A549 (cell line): ENCODE measurements around the gene ESRRG. TPM values are rescaled to one million over a fixed set of nuclear protein-coding genes. Genes with fewer than 3 reads are reported as not detected.

Experiments used
- ATAC-seq, 2 experiments: fragments of 200-7000 bp in 1 of 2; fragments of >200 bp in 1 of 2; cut with Nextera tagmentation in 1 of 2; cut with Tn5 transposase in 1 of 2; 3 replicates each; pipeline versions ENCODE4 v1.8.0 to v1.9.1; 2018 to 2020; ENCODE audit warnings: mild to moderate bottlenecking in 1 of 2, moderate library complexity in 1 of 2
- CTCF ChIA-PET: fragments of 300-600 bp; sonication (Branson Sonifier 250); formaldehyde crosslinking; extraction: SDS; loops from one replicate; lab custom pipeline; 2021; ENCODE audit warnings: antibody characterized with exemption, inconsistent platforms; lab: Yijun Ruan, JAX
- POLR2A ChIA-PET: fragments of 350-600 bp; formaldehyde crosslinking; extraction: SDS; loops from one replicate; lab custom pipeline; 2021; ENCODE audit warnings: antibody characterized with exemption, inconsistent platforms; lab: Yijun Ruan, JAX
- DNase-seq, 2 experiments: peaks; one replicate each; pipeline versions ENCODE4 v3.0.0 to v3.0.0-alpha.2; 2011 to 2016; ENCODE audit warnings: low read depth in 1 of 2, low spot score in 1 of 2
- FAIRE-seq: peaks from 2 replicates; lab custom pipeline; 2011; peaks lifted over from hg19 to GRCh38; lab: Jason Lieb, UNC
- H3K27ac ChIP-seq, 2 experiments: fragments of >200 bp; sonication (Bioruptor Twin); formaldehyde crosslinking; 3 replicates each; pipeline ENCODE4 v1.5.1; 2016 to 2017
- H3K4me1 ChIP-seq: fragments of >200 bp; sonication (Bioruptor Twin); formaldehyde crosslinking; 3 replicates; pipeline ENCODE4 v1.6.1; 2016
- H3K4me2 ChIP-seq: fragments of >200 bp; sonication (Bioruptor Twin); formaldehyde crosslinking; 3 replicates; pipeline ENCODE4 v1.6.1; 2016
- H3K4me3 ChIP-seq: fragments of >200 bp; sonication (Bioruptor Twin); formaldehyde crosslinking; 3 replicates; pipeline ENCODE4 v1.5.1; 2016
- H3K9me3 ChIP-seq: fragments of >200 bp; sonication (Bioruptor Twin); formaldehyde crosslinking; 3 replicates; pipeline ENCODE4 v1.6.1; 2016
- BHLHE40 ChIP-seq: IDR thresholded peaks from 2 replicates; pipeline ENCODE4 v1.6.1; 2012; ENCODE audit warnings: low read depth, low read length, inconsistent platforms
- CBX8 ChIP-seq: fragments of 200-600 bp; sonication (generic); IDR thresholded peaks from 2 replicates; pipeline ENCODE4 v1.6.1; 2016
- CEBPB ChIP-seq, 2 experiments: fragments of >200 bp in 1 of 2; sonication (Bioruptor Twin) in 1 of 2; formaldehyde crosslinking in 1 of 2; IDR thresholded peaks; 2 replicates each; pipeline ENCODE4 v1.6.1; 2012 to 2016
- CHD2 ChIP-seq: fragments of 150-350 bp; IDR thresholded peaks from 2 replicates; pipeline ENCODE4 v1.6.1; 2014; ENCODE audit warnings: low read length; ENCODE audit not compliant: partially characterized antibody
- ESRRA ChIP-seq: fragments of 150-350 bp; IDR thresholded peaks from 2 replicates; pipeline ENCODE4 v1.6.1; 2014; ENCODE audit warnings: mild to moderate bottlenecking, low read length, borderline replicate concordance
- HDAC2 ChIP-seq: fragments of 200-600 bp; sonication (generic); IDR thresholded peaks from 2 replicates; pipeline ENCODE4 v1.6.1; 2016
- HOXA7 ChIP-seq: fragments of 250-450 bp; sonication (Bioruptor Pico); IDR thresholded peaks from 2 replicates; pipeline ENCODE4 v1.5.0; 2020; ENCODE audit warnings: mild to moderate bottlenecking, moderate library complexity
- HOXB13 ChIP-seq: fragments of 250-450 bp; sonication (Bioruptor Pico); IDR thresholded peaks from 2 replicates; pipeline ENCODE4 v1.5.0; 2020; ENCODE audit warnings: low read depth, mild to moderate bottlenecking, moderate library complexity
- HOXB5 ChIP-seq: fragments of 250-450 bp; sonication (Bioruptor Pico); IDR thresholded peaks from 2 replicates; pipeline ENCODE4 v1.5.0; 2020; ENCODE audit warnings: mild to moderate bottlenecking, moderate library complexity
- JUNB ChIP-seq: fragments of >200 bp; sonication (Bioruptor Twin); formaldehyde crosslinking; IDR thresholded peaks from 2 replicates; pipeline ENCODE4 v1.6.1; 2016
- KDM1A ChIP-seq: fragments of 200-600 bp; sonication (generic); IDR thresholded peaks from 2 replicates; pipeline ENCODE4 v1.6.1; 2016; ENCODE audit warnings: low read depth, mild to moderate bottlenecking
- KDM5A ChIP-seq: fragments of 200-600 bp; sonication (generic); IDR thresholded peaks from 2 replicates; pipeline ENCODE4 v1.6.1; 2016; ENCODE audit warnings: antibody characterized with exemption, mild to moderate bottlenecking
- MAFK ChIP-seq: fragments of 450-650 bp; IDR thresholded peaks from 2 replicates; pipeline ENCODE4 v1.6.1; 2014; ENCODE audit not compliant: partially characterized antibody
- MAX ChIP-seq: IDR thresholded peaks from 2 replicates; pipeline ENCODE4 v1.6.1; 2012
- MYC ChIP-seq: IDR thresholded peaks from 2 replicates; pipeline ENCODE4 v1.6.1; 2012; ENCODE audit warnings: mild to moderate bottlenecking, inconsistent platforms, low read length, improper control_type of control experiment, borderline replicate concordance
- POLR2A ChIP-seq: IDR thresholded peaks from 2 replicates; pipeline ENCODE4 v1.6.1; 2012; ENCODE audit warnings: mild to moderate bottlenecking, low read length
- POLR2AphosphoS2 ChIP-seq: conservative IDR thresholded peaks from 2 replicates; pipeline ENCODE4 v1.6.1; 2012; ENCODE audit warnings: low read length, improper control_type of control experiment, inconsistent platforms
- RAD21 ChIP-seq, 2 experiments: fragments of >200 bp in 1 of 2; sonication (Bioruptor Twin) in 1 of 2; formaldehyde crosslinking in 1 of 2; IDR thresholded peaks in 1 of 2; conservative IDR thresholded peaks in 1 of 2; 2 replicates in 1 of 2; 3 replicates in 1 of 2; pipeline ENCODE4 v1.6.1; 2012 to 2018; ENCODE audit warnings: inconsistent platforms in 1 of 2
- RARB ChIP-seq: fragments of 250-450 bp; sonication (Bioruptor Pico); IDR thresholded peaks from 2 replicates; pipeline ENCODE4 v1.8.0; 2021; ENCODE audit warnings: mild to moderate bottlenecking, moderate library complexity
- RFX5 ChIP-seq: fragments of 450-650 bp; IDR thresholded peaks from 2 replicates; pipeline ENCODE4 v1.7.1; 2014; ENCODE audit warnings: antibody characterized with exemption, mild to moderate bottlenecking, moderate library complexity
- RNF2 ChIP-seq: fragments of 200-600 bp; sonication (generic); IDR thresholded peaks from 2 replicates; pipeline ENCODE4 v1.6.1; 2016; ENCODE audit warnings: low read depth, mild to moderate bottlenecking, antibody characterized with exemption, moderate library complexity, borderline replicate concordance
- SREBF2 ChIP-seq: fragments of 450-650 bp; IDR thresholded peaks from 2 replicates; pipeline ENCODE4 v1.6.1; 2014; ENCODE audit warnings: mild to moderate bottlenecking, moderate library complexity
- TFCP2L1 ChIP-seq: fragments of 250-450 bp; sonication (Bioruptor Pico); IDR thresholded peaks from 2 replicates; pipeline ENCODE4 v1.5.0; 2021; ENCODE audit warnings: mild to moderate bottlenecking
- ZC3H11A ChIP-seq: fragments of 450-650 bp; IDR thresholded peaks from 2 replicates; pipeline ENCODE4 v1.6.1; 2014; ENCODE audit warnings: antibody characterized with exemption, mild to moderate bottlenecking
- ZNF302 ChIP-seq: fragments of 250-450 bp; sonication (Bioruptor Pico); IDR thresholded peaks from 2 replicates; pipeline ENCODE4 v1.9.0; 2021; ENCODE audit warnings: inconsistent platforms, mild to moderate bottlenecking, moderate library complexity
- WGBS: methylation state at CpG from one replicate; pipeline ENCODE4 v1.1.6; 2017; ENCODE audit errors: missing lambda C conversion rate; 5-methylcytosine and 5-hydroxymethylcytosine counted together
- polyA plus RNA-seq, 4 experiments: library from polyadenylated mRNA; depleted of rRNA in 3 of 4; stranded (reverse); fragments of >200 nt; fragmentation: RNase III in 1 of 4; extraction: RNeasy Plus Mini Kit Qiagen cat#74134 plus additional on column Dnase treatment in 1 of 4; gene quantifications; 2 replicates in 3 of 4; 3 replicates in 1 of 4; pipeline ENCODE4 v1.2.3, GENCODE V29; 2011 to 2017
- TF ChIP-seq, protein P1 (sequence below): IDR thresholded peaks from 2 replicates; pipeline ENCODE4 v1.6.1; 2012; ENCODE audit warnings: low read depth, borderline replicate concordance
- TF ChIP-seq, protein P2 (sequence below): fragments of 450-650 bp; IDR thresholded peaks from 2 replicates; pipeline ENCODE4 v1.6.1; 2014; ENCODE audit warnings: antibody characterized with exemption
- TF ChIP-seq, protein P3 (sequence below): fragments of >200 bp; sonication (Bioruptor Twin); formaldehyde crosslinking; IDR thresholded peaks from 2 replicates; pipeline ENCODE4 v1.6.1; 2016

ESRRG gene
- polyA plus RNA-seq, 2 of the 4 experiments (the other 2 are of a cell fraction): 0.09 TPM; not detected in 1

- ATAC-seq: no peak
- ChIA-PET CTCF (no interaction called here), POLR2A (no interaction called here)
- no peak overlapping the region for H3K27ac ChIP-seq
- no peaks in the 10 kb centered on the region for H3K9me3 ChIP-seq
- DNase-seq: no peak
- H3K4me2 ChIP-seq: no peak overlapping the region
- H3K4me1 ChIP-seq: no peaks in the 10 kb centered on the region
- no peak for FAIRE-seq
- TF ChIP-seq, protein P1, sequence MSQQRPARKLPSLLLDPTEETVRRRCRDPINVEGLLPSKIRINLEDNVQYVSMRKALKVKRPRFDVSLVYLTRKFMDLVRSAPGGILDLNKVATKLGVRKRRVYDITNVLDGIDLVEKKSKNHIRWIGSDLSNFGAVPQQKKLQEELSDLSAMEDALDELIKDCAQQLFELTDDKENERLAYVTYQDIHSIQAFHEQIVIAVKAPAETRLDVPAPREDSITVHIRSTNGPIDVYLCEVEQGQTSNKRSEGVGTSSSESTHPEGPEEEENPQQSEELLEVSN: no peak
- TF ChIP-seq RAD21 (conservative IDR thresholded peaks at IDR 0.05 in 1 of 2, IDR thresholded peaks at IDR 0.05 in 1 of 2): no peak
- TF ChIP-seq ZC3H11A: no peak
- TF ChIP-seq HOXA7 (CRISPR knock-in tag): no peak
- no peak for TF ChIP-seq ESRRA
- no peak for TF ChIP-seq CBX8
- no peak for TF ChIP-seq JUNB
- no peak for TF ChIP-seq HOXB13
- TF ChIP-seq TFCP2L1 (CRISPR knock-in tag): no peak
- no peak for TF ChIP-seq KDM5A
- TF ChIP-seq, all 56 proteins: peak for 0
- 38% methylated on average over 3 of the region's 3 CpGs for WGBS
- no peak overlapping the region for H3K4me3 ChIP-seq
Measured at GRCh38 chr1:216466162-216466801, 256.9 kb downstream of the ESRRG start.

- CTCF ChIA-PET: no interaction called here
- Histone ChIP-seq H3K4me3 (no peak overlapping the region), H3K4me1 (no peaks in the 10 kb centered on the region), H3K4me2 (no peak overlapping the region), H3K9me3 (no peaks in the 10 kb centered on the region), H3K27ac (no peak overlapping the region)
- POLR2A ChIA-PET: no interaction called here
- DNase-seq (peak in 1 of 2 experiments; percentile 6), ATAC-seq (peak in 1 of 2 experiments; percentile 33; a peak in 1 of 6 replicates), FAIRE-seq (no peak)
- TF ChIP-seq CBX8 (no peak), CEBPB (IDR thresholded peaks at IDR 0.05) (peak in 1 of 2 experiments; percentile 28; a peak in 1 of 4 replicates), SREBF2 (no peak), CHD2 (no peak), RFX5 (no peak), MAX (no peak), HOXB5 (CRISPR knock-in tag) (no peak), POLR2A (no peak)
- TF ChIP-seq, protein P2, sequence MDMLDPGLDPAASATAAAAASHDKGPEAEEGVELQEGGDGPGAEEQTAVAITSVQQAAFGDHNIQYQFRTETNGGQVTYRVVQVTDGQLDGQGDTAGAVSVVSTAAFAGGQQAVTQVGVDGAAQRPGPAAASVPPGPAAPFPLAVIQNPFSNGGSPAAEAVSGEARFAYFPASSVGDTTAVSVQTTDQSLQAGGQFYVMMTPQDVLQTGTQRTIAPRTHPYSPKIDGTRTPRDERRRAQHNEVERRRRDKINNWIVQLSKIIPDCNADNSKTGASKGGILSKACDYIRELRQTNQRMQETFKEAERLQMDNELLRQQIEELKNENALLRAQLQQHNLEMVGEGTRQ: no peak
- 3% methylated on average over 1 of the region's 1 CpG for WGBS
Measured at GRCh38 chr1:216464489-216464888, 258.7 kb downstream of the ESRRG start.

- ATAC-seq (no peak), DNase-seq (peak in 1 of 2 experiments; percentile 13), FAIRE-seq (no peak)
- no peak overlapping the region for H3K27ac ChIP-seq
- no peak overlapping the region for H3K4me2 ChIP-seq
- no peaks in the 10 kb centered on the region for H3K4me1 ChIP-seq
- H3K9me3 ChIP-seq: no peaks in the 10 kb centered on the region
- TF ChIP-seq ZNF302 (no peak), CHD2 (no peak), HOXA7 (CRISPR knock-in tag) (no peak), BHLHE40 (no peak), RARB (CRISPR knock-in tag) (no peak), CBX8 (no peak), MAX (no peak), HDAC2 (no peak), RNF2 (no peak), KDM1A (no peak), ESRRA (no peak), ZC3H11A (no peak), POLR2AphosphoS2 (no peak), MYC (no peak), MAFK (no peak), JUNB (no peak; the same call in 1 of the 2 replicates), POLR2A (no peak), HOXB5 (CRISPR knock-in tag) (no peak)
- TF ChIP-seq, protein P3, sequence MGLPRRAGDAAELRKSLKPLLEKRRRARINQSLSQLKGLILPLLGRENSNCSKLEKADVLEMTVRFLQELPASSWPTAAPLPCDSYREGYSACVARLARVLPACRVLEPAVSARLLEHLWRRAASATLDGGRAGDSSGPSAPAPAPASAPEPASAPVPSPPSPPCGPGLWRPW: no peak
- no peak overlapping the region for H3K4me3 ChIP-seq
- WGBS: under 1% methylated on average over 3 of the region's 3 CpGs
- CTCF ChIA-PET: no interaction called here
- POLR2A ChIA-PET: no interaction called here
Measured at GRCh38 chr1:216462066-216462775, 261.0 kb downstream of the ESRRG start.
